GM19397 (cell line): ENCODE measurements around the gene DNAH11.
"Not testable (repeated sequence)": the region's sequence is repeated elsewhere in the genome, so short reads cannot be mapped to it uniquely, and the experiment has no call there.

Experiments used
- ATAC-seq: cut with Tn5 transposase; IDR thresholded peaks from one replicate; pipeline ENCODE4 v1.9.1; 2021; ENCODE audit warnings: mild to moderate bottlenecking, moderate library complexity; ENCODE audit not compliant: unreplicated experiment

DNAH11 gene

GRCh38 chr7:21704359-21704758 is 161.5 kb downstream of the DNAH11 start:
- ATAC-seq = no peak

DNA sequence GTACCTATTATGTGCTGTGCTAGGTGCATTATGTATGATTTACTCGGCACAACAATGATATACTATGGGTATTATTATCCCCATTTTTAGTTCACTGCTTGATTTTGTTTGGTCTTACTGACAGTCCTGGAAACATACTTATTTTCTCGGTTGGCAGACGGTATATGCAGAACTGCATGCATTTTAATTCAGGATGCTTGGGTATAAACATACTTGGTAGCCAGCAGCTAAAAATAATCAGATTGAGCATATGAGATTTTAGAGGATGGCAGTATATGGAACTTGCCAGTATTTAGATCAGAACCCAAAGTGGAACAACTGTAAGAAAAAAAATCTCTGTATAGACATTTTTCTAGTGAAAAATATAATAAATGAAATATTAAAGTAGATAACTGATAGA is 163.3 kb downstream of the DNAH11 start:
- no peak for ATAC-seq

GRCh38 chr7:21707566-21707965 is 164.7 kb downstream of the DNAH11 start:
- no peak for ATAC-seq

DNA sequence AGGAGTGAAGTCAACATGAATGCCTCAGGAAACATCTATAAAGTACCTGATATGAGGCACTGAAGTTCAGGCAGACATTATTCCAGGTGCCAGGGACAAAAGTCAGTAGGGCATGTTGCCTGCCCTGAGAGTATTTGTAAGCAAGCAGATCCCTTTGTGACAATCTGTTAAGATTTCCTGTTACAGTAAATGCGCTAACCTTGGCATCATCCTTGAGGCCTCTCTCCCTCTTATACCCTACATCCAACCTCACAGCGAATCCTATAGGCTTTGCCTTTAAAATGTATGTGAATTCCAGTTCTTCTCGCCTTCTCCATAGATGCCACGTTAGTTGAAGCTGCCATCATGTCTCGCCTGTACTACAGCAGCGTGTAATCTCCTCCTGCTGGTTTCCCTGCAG is 165.3 kb downstream of the DNAH11 start:
- ATAC-seq = no peak

- no peak for ATAC-seq
These were observed 174.5 kb downstream of the DNAH11 start for GRCh38 chr7:21717323-21717722.

- no peak for ATAC-seq
These were observed 175.6 kb downstream of the DNAH11 start for GRCh38 chr7:21718391-21718790.

DNA sequence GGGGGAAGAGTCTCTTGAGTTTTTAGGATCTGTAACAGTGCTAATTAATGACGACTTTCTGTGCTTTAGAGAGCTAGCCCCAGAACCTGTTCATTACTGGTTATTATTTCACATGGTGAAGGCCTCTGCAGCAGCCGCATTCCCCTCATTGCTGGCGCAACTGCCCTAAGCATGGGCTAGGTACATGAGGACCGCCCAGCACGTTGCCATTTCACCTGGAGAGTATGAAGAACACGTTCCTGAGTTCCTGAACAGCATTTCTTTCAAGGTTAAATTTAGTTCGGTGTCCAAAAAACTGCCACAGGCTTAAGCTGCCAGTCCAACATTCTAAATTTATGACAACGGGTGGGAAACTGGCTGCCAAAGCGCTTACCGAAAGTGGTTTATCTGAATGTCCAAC is 177.0 kb downstream of the DNAH11 start:
- no peak for ATAC-seq

GRCh38 chr7:21722371-21722770 is 179.5 kb downstream of the DNAH11 start:
- ATAC-seq = no peak

DNA sequence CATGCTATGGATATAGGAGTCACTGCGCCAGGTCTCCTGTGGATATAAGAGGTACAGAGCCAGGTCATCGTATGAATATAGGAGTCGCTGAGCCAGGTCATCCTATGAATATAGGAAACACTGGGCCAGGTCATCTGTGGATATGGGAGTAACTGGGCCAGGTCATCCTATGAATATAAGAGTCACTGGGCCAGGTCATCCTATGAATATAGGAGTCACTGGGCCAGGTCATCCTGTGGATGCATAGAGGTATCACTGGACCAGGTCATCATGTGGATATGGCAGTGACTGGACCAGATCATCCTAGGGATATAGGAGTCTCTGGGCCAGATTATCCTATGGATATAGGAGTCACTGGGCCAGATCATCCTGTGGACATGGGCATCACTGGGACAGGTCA is 181.7 kb downstream of the DNAH11 start:
- ATAC-seq = no peak

DNA sequence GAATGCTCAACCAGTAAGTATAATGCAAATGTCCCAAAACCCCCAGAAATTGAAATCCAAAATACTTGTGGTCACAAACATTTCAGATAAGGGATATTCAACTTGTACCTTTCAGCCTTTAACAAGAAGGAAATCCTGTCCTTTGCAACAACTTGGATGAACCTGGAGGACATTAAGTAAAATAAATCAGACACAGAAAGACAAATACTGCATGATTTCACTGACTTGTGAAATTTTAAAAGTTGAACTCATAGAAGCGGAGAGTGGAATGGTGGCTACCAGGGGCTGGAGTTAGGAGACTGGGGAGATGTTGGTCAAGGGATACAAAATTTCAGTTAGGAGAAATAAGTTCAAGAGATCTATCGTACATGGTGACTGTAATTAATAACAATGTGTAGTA is 187.6 kb downstream of the DNAH11 start:
- ATAC-seq = no peak

GRCh38 chr7:21731977-21732376 is 189.1 kb downstream of the DNAH11 start:
- no peak for ATAC-seq

DNA sequence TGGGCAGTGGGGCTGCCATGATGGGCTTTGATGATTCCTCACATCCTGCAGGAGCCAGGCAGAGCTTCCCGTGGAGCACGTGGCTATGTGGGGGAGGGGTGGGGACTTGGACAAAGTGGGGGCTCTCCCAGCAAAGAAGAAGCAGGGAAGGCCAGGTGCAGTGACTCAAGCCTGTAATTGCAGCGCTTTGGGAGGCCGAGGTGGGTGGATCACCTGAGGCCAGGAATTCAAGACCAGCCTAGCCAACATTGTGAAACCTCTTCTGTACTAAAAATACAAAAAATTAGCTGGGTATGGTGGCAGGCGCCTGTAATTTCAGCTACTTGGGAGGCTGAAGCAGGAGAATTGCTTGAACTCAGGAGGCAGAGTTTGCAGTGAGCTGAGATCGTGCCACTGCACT is 190.1 kb downstream of the DNAH11 start:
- not testable (repeated sequence) for ATAC-seq

GRCh38 chr7:21733837-21734236 is 191.0 kb downstream of the DNAH11 start:
- no peak for ATAC-seq

DNA sequence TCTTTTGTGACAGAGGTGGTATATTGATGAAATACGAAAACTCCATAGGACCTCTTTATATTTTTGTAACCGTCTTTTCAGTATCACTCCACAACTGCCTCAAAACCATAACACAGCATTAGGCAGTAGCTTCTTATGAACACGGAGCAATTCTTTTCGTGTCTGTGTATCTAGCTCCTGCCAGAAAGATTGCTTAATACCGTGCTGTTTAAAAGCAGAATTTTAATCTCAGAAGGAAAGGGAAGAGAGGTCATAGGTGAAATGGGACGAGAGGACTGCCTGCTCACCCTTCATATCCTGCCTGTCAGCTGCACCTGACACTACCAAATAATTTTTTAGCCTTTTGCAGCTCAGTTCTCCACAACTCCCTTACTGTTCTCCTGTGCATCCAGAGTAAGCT is 200.7 kb downstream of the DNAH11 start:
- ATAC-seq = no peak

DNA sequence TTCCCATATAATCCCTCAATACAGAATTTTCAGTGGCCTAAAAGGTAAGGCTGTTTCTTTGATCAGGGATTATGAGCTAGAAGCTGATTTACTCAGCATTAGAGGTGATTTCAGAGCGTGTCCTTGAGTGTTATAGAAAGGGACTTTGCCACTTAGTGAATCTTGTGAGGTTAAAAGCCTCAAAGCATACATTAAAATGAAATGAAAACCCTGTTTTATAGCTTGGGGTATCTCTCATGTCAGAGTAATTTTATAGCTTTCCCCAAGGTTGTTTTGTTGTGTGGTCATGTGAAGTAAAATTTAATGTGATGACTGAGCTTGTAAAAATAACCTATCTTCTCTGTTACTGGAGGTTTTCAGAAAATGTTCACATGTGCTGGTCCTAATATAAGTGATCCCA is 204.1 kb downstream of the DNAH11 start:
- no peak for ATAC-seq

GRCh38 chr7:21747806-21748205 is 205.0 kb downstream of the DNAH11 start:
- no peak for ATAC-seq

DNA sequence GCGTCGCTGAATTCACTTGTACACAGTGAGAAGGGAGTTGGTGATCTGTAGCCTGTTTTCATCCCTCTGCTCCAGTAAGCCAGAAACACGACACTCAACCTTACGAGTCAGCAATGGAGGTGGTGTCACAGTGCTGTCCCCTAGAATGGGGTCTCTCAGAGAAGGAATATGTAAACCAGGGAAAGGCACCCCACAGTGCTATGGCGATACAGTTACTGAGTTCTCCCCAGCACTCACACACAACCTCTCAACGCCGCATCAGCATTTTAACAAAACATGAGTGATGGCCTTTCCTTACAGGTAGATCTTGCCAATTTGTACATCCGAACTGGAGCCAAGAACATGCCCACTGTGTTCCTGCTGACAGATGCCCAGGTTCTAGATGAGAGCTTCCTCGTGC is 206.5 kb downstream of the DNAH11 start:
- ATAC-seq = no peak

GRCh38 chr7:21753071-21753470 is 210.2 kb downstream of the DNAH11 start:
- no peak for ATAC-seq

DNA sequence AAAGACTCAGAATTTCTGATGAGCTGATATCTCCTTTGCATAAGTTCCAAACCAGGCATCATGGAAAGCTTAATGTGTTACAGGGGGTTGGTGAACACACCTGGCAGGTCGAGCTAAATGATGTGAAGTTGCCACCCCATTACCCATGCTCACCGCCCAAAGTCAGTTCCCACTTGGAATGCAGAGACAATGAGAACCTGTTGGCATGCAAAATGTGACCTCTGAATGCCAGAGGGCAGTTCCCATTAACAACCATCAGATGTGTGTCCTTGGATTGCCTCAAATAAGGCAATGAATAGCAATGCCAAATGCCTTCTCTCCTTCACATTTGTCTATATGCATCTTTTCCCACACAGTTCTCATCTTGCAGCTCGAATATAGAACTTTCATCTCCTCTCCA is 212.1 kb downstream of the DNAH11 start:
- no peak for ATAC-seq

DNA sequence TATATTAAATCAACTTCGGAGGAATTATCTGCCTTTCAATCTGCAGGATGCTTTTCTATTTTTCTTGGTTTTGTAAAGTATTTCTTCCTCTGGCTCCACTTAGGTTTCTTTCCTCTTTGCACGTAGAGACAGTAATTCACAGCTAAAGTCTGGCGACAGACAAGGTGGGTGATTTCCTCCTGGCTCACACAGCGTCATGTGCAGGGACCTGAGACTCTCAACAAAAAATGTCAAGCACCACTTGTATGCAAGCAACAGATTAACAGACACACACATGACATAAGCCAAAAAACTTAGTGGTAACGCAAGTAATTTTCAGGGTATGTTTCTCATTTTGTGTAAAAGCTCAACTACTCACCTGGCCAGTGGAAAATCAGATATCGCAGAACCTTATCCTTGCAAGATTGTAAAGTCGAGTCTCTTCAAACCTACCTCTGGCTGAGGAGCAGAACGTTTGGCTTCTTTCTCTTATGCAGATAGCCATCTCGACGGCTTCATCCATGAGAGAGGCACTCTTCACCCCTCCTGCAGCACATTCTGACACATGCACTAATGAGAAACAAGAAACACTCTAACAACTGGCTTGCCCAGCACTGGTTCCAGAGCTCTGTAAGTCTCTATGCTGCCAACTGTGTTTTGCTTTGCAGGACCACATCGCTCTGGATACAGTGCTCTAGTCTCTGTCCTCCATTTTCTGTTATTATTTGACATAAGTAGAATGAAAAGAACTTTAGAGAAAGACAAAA is 214.9 kb downstream of the DNAH11 start:
- no peak for ATAC-seq

DNA sequence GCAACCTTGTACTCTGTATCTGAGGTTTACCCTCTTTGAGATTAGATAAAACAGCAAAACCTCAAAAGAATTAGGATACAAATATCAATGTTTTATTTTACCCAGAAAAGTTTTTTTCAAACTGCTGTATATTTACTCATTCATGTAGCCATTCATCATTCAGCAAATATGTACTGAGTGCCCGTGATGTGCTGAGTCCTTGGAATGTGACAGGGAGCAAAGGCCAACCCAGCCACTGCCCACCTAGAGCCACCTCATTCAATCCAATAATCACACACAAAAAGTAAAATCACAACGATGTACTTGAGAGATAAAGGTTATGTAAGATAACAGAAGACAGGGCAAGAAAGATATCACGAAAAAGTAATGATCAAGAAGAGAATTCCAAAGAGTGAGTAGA is 215.4 kb downstream of the DNAH11 start:
- no peak for ATAC-seq

DNA sequence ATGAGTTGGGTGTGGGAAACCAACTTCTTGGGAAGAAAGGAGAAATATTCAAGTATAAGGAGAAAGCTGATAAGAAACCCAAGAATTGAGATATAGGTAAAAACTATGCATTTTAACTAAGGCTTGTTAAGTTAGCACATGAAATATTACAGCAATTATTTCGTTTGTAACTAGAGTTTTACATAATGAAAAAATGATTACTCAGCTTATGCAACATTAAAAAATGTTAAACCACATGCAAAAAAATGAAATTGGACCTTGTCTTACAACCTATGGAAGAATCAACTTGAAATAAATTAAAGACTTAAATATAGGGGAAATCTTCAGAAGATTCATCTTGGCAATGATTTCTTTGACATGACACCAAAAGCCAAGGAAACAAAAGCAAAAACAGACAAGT is 219.6 kb downstream of the DNAH11 start:
- ATAC-seq = no peak

DNA sequence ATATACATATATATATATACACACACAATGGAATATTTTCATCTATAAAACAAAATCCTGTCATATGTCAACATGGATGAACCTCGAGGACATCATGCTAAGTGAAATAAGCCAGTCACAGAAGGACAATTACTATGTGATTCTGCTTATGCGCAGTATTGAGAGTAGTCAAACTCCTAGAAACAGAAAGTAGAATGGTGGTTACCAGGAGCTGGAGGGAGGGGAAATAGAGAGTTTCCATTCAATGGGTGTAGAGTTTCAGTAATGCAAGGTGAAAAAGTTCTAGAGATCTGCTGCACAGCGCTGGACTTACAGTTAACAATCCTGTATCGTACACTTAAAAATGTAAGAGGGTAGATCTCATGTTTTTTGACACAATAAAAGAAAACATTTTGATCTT is 221.0 kb downstream of the DNAH11 start:
- ATAC-seq = no peak
